Gastroesophageal sphincter (tissue), 3 donors: ENCODE data around the gene TXLNA.

Experiments
- EP300 ChIP-seq: sonication (generic); formaldehyde crosslinking; IDR thresholded peaks from one replicate; pipeline ENCODE4 v1.6.1; 2017; ENCODE audit warnings: antibody characterized with exemption, mild to moderate bottlenecking
- POLR2AphosphoS5 ChIP-seq: sonication (generic); formaldehyde crosslinking; IDR thresholded peaks from one replicate; pipeline ENCODE4 v1.6.1; 2017; ENCODE audit warnings: antibody characterized with exemption
- TF ChIP-seq, protein P1 (sequence below), 4 experiments: fragments of 200-600 bp in 2 of 4; fragments of 450-650 bp in 2 of 4; sonication (generic) in 1 of 4; IDR thresholded peaks; one replicate each; pipeline ENCODE4 v1.5.1; 2017 to 2019; ENCODE audit warnings: antibody characterized with exemption in 4 of 4, mild to moderate bottlenecking in 2 of 4, moderate library complexity in 2 of 4

DNA sequence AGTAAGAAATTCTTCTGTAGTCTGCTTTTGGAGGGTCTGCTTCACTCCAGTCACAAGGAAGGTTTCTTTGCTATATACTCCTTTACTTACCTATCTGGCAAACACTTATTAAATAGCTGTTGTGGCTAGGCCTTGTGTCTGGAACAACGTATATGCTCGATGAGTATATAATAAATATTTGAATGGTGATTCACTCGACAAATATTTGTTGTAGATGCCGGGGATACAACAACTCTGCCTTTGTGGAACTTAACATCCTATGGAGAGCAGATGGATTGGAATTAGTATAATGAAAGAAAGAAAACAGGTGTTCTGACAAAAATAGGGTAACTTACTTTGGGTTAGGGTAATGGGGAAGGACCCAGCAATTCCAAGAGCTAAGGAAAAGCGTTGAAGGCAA, 40.5 kb upstream of the TXLNA start:
- no peak for TF ChIP-seq POLR2AphosphoS5
- TF ChIP-seq, protein P1, sequence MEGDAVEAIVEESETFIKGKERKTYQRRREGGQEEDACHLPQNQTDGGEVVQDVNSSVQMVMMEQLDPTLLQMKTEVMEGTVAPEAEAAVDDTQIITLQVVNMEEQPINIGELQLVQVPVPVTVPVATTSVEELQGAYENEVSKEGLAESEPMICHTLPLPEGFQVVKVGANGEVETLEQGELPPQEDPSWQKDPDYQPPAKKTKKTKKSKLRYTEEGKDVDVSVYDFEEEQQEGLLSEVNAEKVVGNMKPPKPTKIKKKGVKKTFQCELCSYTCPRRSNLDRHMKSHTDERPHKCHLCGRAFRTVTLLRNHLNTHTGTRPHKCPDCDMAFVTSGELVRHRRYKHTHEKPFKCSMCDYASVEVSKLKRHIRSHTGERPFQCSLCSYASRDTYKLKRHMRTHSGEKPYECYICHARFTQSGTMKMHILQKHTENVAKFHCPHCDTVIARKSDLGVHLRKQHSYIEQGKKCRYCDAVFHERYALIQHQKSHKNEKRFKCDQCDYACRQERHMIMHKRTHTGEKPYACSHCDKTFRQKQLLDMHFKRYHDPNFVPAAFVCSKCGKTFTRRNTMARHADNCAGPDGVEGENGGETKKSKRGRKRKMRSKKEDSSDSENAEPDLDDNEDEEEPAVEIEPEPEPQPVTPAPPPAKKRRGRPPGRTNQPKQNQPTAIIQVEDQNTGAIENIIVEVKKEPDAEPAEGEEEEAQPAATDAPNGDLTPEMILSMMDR (IDR thresholded peaks at IDR 0.05) = no peak
- TF ChIP-seq EP300 = no peak
